Sciatic nerve (tissue), 2 donors: Measurements from ENCODE around the gene WDR27. TPM values are rescaled to one million over a fixed set of nuclear protein-coding genes. Genes with fewer than 3 reads are reported as not detected.
"Not testable (repeated sequence)": the region's sequence is repeated elsewhere in the genome, so short reads cannot be mapped to it uniquely, and the experiment has no call there.

Source experiments
- ATAC-seq: fragments of 200-7000 bp; cut with Tn5 transposase; one replicate; pipeline ENCODE4 v1.9.1; 2020; ENCODE audit warnings: mild to moderate bottlenecking, moderate library complexity
- DNase-seq: peaks from one replicate; pipeline ENCODE4 v3.0.0-alpha.2; 2020; ENCODE audit warnings: low spot score
- intact Hi-C: fragments of 100-400 bp; cut with DNase I; formaldehyde crosslinking; loops from one replicate; pipeline ENCODE4 v1.14.2; 2022
- total RNA-seq: library from RNA; stranded (reverse); fragmentation: NEBNext Ultra II Directional; extraction: Animal tissue kit (Norgen Biotek cat#: 25700); gene quantifications from one replicate; pipeline ENCODE4 v1.2.1, GENCODE V29; 2021
- donor health status: DM: no; HTN: no; CAD: no.
- donor health status: DM: no; HTN: no; CAD: no.

WDR27 gene
- total RNA-seq, 1 donor from 2014 or later: 58.5 TPM

DNA sequence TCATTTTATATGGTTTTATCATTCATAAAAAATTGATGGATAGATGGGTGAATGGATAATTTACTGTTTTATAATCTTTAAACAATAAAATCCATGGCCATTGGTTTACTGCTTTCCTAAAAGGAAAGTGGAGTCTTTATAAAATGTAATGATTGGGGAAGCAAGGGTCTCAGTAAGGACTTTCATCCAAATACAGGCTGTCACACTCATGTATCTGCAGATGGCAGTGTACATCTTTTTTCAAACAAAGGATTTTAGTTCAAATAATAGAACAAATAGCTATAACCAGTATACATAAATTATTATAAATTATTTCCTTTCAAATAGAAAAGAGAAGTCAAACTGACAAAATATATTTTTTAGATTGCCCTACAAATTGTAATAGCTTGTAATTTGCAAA, 190.0 kb downstream of the WDR27 start:
- intact Hi-C loops, DNase-seq, ATAC-seq: not testable (repeated sequence)

- DNase-seq (no peak), ATAC-seq (no peak)
- intact Hi-C loops: no loop called here
These were observed 191.0 kb downstream of the WDR27 start for GRCh38 chr6:169510871-169511270.

DNA sequence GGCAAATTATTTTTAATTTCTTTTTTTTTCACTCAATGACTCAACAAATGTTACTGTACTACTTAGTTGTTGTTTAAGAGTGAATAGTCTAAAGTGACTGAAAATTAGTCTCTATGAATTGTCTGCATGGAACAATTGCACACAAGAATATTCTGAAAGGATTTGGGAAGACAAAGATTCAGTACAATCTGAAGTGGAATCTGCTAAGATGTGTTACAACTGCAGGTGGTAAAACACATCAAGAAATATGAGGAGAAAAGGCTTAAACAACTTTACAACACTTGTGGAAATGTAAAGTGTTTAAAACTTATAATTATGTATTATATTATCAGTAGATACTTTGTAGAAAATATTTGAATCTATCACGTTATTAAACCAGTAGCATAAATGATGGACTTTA, 193.4 kb downstream of the WDR27 start:
- ATAC-seq (no peak), DNase-seq (no peak)
- intact Hi-C loops: no loop called here

- ATAC-seq (peak; percentile 33), DNase-seq (no peak)
- intact Hi-C loops: no loop called here
These were observed 198.2 kb downstream of the WDR27 start for GRCh38 chr6:169503422-169504152.

DNA sequence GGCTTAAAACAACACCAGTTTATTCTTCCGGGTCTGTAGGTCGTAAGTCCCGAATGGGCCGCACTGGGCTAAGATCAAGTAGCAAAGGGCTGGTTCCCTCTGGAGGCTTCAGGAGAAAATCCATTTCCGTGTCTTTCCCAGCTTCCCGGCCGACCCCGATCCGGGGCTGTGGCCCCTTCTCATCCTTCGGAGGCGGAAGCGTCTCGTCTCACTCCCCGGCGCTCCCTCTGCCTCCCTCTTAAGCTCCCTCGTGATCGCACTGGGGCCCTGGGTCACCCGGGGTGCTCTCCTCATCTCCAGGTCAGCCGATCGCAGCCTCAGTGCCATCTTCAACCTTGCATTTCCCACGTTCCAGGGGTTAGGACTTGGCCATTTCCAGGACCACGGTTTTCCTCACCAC, 199.4 kb downstream of the WDR27 start:
- no peak for ATAC-seq
- intact Hi-C loops: no loop called here
- no peak for DNase-seq

DNA sequence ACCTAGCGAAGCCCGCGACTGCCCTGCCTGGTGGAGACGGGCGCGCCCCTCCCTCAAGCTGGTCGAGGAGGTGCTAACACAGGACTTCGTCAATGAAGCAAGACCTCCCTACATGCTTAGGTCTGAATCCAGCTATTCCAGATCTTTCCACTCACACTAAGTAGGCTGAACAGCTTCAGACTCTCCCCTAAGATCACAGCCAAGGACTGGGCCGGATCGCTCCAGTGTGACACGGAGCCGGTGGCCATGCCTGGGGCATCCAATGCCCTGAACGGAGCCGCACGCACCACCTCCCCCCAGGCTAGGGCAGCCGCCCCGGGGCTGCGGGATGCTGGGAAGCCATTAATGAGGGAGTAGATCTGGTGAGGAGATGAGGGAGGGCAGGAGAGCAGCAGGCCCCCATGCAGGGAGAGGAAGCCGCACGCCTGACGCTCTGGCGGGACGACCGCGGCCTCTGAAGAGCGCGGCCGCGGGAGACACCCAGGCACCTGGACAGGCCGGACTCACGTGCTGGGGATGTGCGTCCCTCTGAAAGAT, 200.0 kb downstream of the WDR27 start:
- ATAC-seq (no peak), DNase-seq (no peak)
- intact Hi-C loops: no loop called here

- intact Hi-C loops: no loop called here
- DNase-seq (peak; percentile 65), ATAC-seq (peak; percentile 69)
These were observed 200.7 kb downstream of the WDR27 start for GRCh38 chr6:169501128-169501527.

DNA sequence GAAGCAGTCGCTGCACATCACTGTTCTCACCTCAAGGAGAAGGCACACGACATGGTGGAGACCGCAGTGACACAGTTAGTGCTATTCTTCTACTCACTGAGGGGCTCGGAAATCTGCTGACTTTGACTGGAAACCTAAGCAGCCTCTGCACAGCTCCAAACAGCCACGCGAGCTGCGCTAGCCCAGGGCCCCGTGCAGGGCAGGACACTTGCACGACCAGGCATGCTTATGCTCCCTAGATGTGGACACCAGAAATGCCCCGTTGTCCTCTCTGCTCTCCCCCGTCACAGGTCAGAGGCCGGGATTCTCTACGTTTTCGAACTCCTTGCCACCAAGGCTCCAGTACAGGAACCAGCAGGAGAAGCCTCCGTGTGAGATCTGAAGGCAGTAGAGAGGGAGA, 201.1 kb downstream of the WDR27 start:
- intact Hi-C loops: no loop called here
- peak; percentile 14 for ATAC-seq
- no peak for DNase-seq

DNA sequence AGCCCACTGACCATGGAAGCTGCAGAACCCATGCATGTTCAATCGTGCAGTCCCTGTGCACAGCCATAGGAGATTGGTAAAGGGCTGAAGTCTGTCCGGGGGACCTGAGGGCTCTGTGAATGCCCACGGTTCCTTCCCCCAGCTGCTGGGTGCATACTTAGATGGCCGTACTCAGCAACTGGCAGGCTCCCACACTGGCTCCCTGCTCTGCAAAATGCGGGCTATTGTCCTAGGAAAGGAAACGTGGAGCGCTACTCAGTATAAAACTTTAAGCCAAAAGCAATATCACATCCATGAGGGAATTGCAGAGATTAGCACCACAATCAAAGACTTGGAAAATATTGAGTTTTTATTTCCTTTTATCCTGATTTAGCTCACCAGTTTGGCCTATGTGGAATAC, 202.0 kb downstream of the WDR27 start:
- intact Hi-C loops: no loop called here
- DNase-seq: no peak
- peak; percentile 76 for ATAC-seq

- ATAC-seq: no peak
- DNase-seq: no peak
- intact Hi-C loops: no loop called here
These were observed 202.8 kb downstream of the WDR27 start for GRCh38 chr6:169498916-169499513.

DNA sequence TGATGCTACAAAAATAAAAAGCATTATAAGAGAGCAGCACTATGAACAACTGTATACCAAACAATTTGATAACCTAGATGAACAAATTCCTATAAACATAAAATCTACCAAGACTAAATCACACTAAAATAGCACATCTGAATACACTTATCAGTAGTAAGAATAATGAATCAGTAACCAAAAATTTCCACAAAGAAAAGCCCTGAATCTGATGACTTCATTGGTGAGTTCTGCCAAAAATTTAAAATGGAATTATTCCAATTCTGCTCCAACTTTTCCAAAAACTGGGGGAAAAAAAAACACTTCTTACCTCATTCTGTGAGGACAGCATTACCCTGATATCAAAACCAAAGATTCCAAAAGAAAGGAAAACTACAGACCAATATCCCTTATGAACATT, 206.2 kb downstream of the WDR27 start:
- no peak for ATAC-seq
- no peak for DNase-seq
- intact Hi-C loops: no loop called here

GRCh38 chr6:169494038-169494437, 207.8 kb downstream of the WDR27 start:
- intact Hi-C loops: no loop called here
- DNase-seq: no peak
- ATAC-seq: no peak

DNA sequence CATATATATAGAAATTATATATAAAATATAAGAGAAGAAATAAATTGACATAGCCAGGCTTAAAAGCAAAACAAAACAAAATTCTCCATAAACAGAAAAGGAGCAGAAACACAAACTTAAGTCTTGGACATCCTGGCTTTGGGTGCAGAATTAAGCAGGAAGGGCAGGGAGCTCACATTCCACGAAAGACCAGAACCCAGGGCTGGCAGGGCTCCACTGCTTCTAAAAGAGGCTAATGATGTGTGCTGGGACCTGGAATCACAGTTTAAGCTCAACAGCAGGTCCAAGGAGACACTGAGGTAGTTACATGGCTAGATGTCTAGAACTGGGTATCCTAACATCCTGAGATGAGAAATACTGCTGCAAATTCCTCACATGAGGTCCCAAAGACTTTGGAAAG, 210.3 kb downstream of the WDR27 start:
- DNase-seq (no peak), ATAC-seq (no peak)
- intact Hi-C loops: no loop called here

- DNase-seq: no peak
- intact Hi-C loops: no loop called here
- peak; percentile 56 for ATAC-seq
These were observed 211.0 kb downstream of the WDR27 start for GRCh38 chr6:169490830-169491229.

GRCh38 chr6:169490246-169490641, 211.6 kb downstream of the WDR27 start:
- DNase-seq (no peak), ATAC-seq (peak; percentile 55)
- intact Hi-C loops: no loop called here

DNA sequence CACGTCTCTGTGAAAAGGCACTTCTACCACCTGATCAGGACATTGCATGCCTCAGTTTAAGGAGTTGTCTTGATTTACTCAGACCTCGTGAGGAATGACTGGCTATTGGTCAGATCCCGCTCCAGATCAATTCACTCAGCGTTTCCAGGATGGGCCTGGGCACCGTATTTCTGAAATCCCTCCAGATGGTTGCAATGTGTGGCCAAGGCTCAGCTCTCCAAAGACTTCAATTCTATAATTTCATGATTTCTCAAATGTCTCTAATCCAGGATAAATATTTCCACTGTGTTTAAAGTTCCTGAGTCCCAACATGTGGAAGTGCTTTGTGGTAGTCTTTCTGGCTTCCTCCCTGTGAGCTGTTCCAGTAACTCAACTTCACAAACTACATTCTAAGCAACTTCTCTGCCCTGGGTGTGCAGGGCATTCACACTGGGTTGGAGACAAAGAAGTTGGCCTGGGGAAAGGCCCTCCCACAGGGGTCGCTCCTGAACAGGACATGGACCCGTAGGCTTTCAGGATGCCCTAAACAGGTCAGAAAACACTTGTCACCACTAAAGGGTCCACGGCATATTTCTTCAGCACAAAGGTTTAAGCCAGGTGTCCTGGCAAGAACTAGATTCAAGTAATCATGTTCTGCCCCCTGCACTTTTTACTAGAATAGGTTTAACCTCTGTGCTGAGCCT, 212.1 kb downstream of the WDR27 start:
- DNase-seq (no peak), ATAC-seq (peak; percentile 89)
- intact Hi-C loops: no loop called here

DNA sequence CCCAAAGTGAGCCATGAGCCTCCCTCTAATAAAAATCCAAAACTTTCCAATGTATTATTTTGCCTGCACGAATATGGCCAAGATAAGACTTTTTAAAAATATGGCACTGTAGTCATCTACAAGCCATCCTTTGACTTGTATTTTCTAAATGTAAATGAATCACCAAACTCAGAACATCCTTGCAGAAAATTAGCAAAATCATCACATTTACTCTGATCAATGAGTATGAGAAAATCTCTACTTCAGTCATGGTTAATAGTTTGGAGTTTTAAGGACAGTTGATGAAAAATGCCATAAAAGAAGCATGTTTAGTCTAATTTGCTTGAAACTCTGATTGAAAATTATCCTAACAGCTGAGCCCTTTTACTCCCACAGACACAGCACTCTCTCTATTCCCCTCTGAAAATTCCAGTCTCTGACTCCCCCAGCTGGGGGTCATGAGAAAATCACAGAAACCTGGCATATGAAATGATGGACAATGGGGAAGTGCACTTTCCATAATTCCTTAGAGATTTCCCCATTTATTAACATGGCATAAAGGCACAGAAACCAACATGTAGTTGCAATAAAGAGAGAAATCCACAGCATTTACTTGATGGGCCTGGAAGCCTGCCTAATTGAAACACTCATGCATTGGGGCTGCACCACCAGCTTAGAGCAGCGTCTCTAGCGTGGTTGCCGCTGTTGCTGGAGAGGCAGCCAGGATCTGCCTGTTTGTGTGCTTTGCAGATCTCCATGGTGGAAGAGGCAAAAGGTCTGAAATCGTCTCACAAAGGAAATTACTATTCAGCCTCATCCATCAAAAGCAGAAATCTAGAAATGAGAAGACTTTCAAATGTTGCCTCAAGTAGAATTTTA, 214.0 kb downstream of the WDR27 start:
- DNase-seq: no peak
- no peak for ATAC-seq
- intact Hi-C loops: no loop called here

DNA sequence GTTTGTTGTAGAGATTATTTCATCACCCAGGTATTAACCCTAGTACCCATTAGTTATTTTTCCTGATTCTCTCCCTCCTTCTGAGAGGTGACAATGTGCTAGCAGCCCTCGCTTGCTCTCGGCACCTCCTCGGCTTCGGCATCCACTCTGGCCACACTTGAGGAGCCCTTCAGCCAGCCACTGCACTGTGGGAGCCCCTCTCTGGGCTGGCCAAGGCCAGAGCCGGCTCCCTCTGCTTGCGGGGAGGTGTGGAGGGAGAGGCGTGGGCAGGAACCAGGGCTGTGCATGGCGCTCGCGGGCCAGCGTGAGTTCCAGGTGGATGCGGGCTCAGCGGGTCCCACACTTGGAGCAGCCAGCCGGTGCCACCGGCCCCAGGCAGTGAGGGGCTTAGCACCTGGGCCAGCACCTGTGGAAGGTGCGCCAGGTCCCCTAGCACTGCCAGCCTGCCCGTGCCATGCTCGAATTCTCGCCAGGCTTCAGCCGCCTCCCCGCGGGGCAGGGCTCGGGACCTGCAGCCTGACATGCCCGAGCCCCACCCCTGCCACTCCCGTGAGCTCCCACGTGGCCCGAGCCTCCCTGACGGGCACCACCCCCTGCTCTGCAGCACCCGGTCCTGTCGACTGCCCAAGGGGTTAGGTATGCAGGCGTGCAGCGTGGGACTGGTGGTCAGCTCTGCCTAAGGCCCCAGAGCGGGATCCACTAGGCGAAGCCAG, 221.9 kb downstream of the WDR27 start:
- no peak for DNase-seq
- intact Hi-C loops: no loop called here
- ATAC-seq: no peak

- intact Hi-C loops: no loop called here
- DNase-seq (no peak), ATAC-seq (no peak)
These were observed 227.5 kb downstream of the WDR27 start for GRCh38 chr6:169474362-169474761.
